GM15510 (cell line): ENCODE results near the gene IL1RAPL2.

Experiments used
- POLR2A ChIP-seq: IDR thresholded peaks from 3 replicates; pipeline ENCODE4 v1.6.1; 2011; ENCODE audit warnings: borderline replicate concordance; ENCODE audit not compliant: insufficient read length; ENCODE audit errors: extremely low read depth

Gene IL1RAPL2

DNA sequence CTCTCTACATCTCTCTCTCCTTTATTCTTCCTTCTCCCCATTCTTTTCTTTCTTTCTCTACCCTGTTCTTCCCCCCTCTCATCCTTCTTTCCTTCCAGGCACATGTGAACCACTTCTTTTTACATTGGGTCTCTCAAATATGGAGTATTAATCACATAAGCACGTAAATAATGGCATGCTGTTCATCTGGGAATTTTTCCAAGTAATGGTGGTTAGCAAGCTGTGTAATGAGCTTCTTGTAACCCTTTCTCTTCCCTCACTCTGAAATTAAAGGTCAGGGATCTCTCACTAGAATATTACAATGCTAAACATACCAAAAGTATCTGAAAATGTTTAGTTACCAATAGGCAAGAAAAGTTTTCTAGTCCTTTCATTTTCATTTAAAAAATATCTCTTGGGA lies 894.4 kb downstream of the IL1RAPL2 start:
- TF ChIP-seq POLR2A: no peak

DNA sequence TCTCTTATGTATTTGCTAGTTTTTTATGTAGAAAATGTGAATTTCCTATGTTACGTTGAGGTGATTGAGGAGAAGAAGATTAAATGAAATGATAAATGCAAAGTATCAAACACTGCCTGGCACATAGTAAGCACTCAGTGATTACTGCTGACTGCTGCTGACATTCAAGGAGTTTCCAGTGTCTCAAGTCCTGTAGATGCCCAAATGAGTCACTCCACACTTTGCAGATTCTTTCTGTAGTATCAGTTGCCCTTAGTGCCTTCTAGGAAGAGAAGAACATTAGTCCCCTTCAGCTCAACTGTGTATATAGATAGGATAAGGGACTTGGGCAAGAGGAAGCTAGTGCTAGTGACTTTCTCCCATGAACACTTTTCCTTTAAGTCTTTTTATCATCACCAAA lies 895.0 kb downstream of the IL1RAPL2 start:
- TF ChIP-seq POLR2A: no peak

DNA sequence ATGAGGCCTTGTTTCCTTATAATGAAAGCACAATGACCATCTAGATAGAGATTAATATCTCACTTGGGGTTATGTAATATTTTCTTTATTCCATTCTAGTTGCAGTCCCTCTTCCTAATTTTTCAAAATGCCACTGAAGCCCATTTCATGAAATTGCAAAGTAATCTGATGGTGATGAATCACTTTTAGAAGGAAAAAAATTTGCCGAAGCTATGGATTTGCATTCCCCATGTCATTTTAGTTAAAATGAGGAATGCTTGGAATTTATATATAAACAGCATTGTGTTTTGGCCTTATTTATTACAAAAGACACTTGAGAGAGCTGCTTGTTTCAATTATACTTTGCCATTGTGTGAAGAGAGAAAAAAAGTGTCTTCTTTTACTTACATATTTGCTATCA lies 896.2 kb downstream of the IL1RAPL2 start:
- no peak for TF ChIP-seq POLR2A

DNA sequence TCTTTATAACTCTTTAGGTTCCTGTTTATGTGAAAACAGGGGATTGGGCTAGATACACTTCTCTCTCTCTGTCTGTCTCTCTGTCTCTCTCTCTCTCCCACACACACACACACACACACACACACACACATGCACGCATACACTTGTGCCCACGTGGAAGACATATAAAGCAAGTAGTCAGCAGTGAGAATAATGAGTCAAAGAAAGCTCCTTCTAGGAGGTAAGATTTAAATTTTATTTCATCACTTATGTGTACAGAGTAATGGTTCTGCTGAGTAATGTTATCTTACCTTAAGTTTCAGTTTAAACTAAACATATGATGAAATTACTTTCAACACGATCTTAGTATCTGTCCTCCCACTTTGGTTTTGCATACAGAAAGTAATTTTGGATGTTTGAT lies 897.5 kb downstream of the IL1RAPL2 start:
- no peak for TF ChIP-seq POLR2A

DNA sequence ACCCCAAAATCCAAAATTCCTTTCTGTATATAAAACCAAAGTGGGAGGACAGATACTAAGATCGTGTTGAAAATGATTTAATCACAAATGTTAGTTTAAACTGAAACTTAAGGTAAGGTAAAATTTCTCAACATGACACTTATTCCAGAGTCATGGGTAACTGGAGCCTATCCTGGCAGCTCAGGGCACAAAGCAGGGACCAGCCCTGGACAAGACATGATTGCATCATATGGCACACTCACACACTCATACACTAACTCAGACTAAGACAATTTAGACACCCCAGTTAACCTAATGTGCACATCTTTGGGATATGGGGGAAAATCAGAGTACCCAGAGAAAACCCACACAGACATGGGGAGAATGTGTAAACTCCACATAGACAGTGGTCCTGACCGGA lies 898.6 kb downstream of the IL1RAPL2 start:
- TF ChIP-seq POLR2A: no peak

DNA sequence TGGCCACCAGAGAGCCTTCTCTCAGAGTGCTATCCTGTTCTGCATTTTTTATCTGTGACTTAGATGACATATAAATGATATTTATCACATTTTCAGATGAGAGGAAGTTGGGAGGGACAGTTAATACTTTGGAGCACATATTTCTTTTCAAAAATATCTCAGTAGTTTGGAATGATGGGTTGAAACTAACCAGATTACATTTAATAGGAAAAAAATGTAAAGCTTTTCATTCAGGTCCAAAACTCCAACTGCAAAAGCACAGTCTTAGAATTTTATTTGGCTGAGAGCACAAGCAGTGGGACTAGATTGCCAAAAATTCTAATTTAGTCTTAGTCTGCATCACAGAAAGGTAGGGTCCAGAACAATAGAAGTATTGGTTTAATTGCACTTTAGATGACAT lies 902.7 kb downstream of the IL1RAPL2 start:
- no peak for TF ChIP-seq POLR2A

DNA sequence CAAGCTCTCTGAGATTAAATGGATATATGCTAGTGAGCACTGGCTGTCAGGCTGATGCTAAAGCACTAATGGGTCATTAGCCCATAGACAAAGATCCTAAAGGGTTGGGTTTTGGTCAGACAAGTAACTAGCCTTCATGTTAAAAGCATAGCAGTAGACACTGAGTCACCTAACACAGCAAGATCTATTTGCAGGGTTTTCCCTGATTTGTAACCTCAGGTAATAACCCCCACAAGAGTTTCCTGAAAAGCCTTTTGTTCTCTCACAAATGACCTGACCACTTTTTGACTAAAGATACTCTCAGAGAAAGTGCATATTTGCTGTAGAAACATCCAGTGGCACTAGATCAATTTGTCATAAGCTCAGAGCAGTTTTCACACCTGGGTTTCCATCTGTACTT lies 905.6 kb downstream of the IL1RAPL2 start:
- TF ChIP-seq POLR2A: no peak

DNA sequence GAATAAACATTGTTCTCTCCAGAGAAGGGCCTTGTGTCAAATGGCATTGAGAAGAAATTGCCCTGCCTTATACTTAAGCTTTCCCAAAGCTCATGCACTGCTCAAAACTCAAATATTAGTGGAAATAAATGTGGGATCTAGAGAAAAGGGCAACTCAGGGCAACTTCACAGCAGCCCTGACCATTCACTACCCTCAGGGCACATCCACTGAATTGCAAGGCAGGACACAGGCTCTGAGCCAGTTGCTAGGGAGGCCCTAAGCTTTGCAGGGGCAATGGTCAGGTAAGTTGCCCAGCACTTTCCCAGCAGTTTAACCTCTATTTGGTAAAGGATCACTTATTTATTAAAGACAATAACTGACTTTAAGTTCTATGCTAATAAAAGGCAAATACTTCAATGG lies 909.8 kb downstream of the IL1RAPL2 start:
- no peak for TF ChIP-seq POLR2A

DNA sequence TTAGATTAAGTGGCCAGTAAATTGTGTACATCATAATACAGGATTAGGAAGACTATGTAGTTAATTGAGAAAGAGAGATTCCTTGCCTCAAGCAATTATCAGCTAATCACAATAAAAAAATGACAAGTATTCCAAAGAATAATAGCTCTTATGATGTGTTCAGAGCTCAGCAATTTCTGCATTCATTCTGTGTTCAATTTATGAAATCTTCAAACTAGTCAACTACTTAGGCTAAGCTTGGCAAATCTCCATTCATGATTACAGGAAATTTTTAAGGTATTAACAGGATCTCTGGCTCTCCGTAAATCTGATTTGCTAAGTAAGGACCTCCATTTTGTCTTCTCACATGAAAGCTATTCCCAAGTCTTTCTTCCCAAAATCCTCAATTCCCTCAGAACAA lies 911.4 kb downstream of the IL1RAPL2 start:
- TF ChIP-seq POLR2A: no peak

DNA sequence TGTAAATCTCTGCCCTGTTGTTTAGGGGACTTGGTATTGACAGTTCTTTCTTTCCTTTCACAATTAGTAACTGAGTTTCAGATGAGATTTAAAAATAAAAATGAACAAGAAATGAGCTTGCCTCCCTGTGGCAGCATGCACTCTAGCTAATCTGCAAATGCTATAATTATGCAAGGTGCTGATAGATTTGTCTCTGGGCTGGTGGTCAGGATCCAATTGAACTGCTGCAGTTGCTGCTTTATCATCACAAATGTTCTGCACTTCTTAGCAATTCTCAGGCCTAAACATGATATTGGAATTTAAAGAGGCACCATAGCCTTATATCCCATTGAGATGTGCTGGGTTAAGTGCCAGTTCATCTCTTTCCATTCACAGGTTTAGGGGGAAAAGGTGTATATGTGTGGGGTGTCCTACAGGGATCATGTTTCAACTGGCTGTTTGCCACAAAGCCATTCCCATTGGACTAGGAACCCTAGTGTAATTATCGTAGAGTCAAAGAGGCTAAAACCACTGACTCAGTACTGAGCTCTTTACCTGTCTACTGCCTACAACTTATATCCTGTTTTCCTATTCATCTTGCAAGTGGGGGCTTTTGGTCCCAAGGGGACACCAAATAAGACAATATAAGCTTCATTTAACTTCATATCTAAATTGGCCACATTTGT lies 914.8 kb downstream of the IL1RAPL2 start:
- no peak for TF ChIP-seq POLR2A

DNA sequence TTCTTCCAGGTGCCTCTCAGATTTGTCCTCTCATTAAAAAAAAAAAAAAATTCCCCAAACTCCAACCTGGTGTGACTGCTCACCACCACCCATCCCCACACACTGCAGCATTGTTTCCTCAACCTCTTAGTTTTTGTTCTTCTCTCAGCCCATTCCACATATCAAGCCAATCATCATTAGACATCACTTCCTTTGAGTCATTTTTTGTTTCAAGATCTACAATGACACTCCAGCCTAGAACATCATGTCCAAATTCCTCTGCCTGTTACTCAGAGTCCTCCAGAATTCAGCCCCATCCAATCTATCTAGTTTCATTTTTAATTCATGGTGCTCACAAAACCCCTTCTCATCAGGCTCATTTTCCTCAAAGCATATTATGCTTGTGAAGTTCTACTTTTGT lies 917.0 kb downstream of the IL1RAPL2 start:
- no peak for TF ChIP-seq POLR2A

DNA sequence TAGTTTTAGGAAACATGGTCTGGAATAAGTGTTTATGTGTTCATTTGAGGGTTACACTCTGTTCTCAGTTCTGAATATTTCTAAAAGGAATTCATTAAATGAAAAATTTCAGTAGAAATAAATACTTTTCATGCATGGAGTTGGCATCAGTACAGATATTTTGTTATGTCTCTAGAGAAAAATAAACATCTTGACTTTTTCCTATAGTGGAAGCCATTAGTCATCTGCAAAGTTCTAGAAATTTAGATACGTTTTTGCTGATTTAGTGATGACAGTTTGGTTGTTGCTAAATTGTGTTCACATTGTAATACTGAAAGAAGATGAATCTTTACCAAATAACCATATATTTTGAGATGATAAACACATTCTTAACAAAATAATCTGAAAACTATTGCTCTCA lies 922.7 kb downstream of the IL1RAPL2 start:
- no peak for TF ChIP-seq POLR2A

DNA sequence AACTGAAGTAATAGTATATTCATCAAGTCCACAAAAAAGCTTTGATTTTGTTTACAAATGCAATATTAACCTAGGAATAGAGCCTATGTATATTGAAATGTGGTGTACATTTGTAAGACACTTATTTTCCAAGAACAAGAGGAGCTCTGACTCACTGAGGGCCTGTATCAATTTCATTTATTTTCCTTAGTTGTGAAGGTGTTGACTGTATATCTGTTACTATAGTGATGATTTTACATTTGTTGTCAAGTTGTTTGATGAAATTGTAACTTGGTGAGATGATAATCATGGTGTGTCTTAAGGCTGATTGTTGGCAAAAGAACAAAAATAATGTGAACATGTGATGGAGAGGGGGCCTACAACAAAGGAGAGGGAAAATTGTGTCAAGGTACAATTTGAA lies 929.4 kb downstream of the IL1RAPL2 start:
- no peak for TF ChIP-seq POLR2A

DNA sequence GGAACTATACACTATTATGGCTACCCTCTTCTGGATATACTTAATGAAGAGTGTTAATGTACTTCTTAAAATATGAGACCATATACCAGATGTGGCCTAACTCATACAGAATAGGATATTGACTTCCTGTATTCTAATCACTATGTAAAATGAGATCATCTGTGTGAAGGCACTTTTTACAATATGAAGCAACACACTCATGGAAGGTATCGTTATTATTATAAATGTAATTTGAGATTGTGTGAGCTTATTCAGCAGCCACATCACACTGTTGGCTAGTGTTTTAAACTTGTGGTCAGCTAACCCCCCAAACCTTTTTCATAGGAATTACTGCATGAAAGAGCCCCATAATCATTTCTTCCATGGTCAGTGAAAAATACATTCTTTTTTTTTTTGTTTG lies 936.3 kb downstream of the IL1RAPL2 start:
- no peak for TF ChIP-seq POLR2A

DNA sequence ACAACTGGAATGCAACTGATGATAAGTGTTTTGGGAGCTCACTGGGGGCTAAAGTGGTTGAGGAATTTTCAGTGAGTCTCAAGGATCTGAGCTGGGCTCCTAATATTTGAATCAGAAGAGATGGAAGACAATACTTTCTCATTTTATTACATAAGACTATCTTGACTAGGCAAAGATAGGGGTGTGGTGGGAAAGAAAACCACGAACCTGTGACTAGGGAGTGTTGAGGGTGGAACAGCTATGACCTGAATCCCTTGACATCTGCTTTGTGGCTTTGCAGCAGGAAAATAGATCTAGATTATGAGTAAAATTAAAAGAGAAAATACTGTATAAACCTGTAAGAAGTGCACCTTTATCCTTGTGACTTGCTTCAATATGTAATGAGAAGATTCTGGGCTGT lies 949.6 kb downstream of the IL1RAPL2 start:
- no peak for TF ChIP-seq POLR2A

DNA sequence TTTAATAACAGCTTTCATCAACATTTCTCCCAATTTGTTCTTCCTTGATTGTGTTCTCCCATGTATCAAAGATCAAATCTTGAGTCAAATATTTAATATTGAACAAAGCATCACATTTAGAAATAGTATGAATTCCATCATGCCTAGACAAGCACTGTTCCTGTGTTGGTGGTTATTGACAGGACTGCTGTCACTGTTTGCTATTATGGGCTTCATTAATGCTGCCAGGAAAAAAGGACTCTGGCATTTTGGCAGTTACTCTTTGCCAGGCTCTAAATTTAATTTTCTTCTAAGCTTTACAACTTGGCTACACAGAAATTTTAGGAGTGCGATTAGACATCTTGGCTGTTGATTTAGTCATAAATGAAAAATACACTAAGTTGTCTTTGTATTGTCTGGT lies 960.4 kb downstream of the IL1RAPL2 start:
- TF ChIP-seq POLR2A: no peak

DNA sequence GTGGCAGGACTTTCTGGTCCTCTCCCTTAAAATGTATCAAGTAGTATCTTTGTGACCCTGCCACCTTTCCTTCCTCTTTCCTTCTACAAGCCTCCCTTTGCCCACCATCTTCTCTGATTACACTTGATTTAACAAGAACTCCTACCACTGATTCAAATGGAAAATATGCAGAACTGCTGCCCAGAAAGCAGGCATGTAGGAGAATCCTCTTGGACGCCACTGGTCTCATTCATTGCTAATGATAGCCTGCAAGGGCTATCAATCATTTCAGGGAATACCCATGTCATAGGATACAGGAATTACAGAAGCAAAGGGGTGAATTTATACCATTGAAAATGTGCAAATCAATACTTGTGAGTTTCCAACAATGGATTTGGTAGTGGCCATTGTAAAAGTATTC lies 961.8 kb downstream of the IL1RAPL2 start:
- no peak for TF ChIP-seq POLR2A
